ENCODE results near the gene NLGN1.

DNA sequence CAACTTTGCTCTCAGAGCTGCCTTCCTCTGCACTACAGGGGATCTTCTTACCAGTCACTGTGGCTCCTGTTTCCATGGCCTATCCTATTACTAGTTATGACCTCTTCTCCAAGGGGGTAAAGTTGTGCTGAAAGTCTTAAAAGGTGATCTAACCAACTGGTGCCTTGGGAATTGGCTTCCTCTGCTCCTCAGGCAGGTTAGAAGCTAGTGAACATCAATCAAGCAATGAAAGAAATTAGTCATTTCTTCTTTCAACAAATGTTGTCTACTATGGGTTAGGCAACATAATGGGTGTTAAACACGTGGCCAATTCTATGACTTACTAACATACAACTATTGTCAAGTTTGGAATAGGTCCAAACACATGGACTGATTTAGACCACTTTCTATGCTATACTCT is 890.2 kb downstream of the NLGN1 start:
- no peak for TF ChIP-seq CBX5 (CRISPR knock-in tag; IDR thresholded peaks at IDR 0.05; ENCODE audit: borderline replicate concordance)
- TF ChIP-seq MIER2 (CRISPR knock-in tag; IDR thresholded peaks at IDR 0.05), result no peak
- TF ChIP-seq, protein P1, sequence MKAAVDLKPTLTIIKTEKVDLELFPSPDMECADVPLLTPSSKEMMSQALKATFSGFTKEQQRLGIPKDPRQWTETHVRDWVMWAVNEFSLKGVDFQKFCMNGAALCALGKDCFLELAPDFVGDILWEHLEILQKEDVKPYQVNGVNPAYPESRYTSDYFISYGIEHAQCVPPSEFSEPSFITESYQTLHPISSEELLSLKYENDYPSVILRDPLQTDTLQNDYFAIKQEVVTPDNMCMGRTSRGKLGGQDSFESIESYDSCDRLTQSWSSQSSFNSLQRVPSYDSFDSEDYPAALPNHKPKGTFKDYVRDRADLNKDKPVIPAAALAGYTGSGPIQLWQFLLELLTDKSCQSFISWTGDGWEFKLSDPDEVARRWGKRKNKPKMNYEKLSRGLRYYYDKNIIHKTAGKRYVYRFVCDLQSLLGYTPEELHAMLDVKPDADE (CRISPR knock-in tag; IDR thresholded peaks at IDR 0.05), result no peak
- no peak for TF ChIP-seq SRF (IDR thresholded peaks at IDR 0.05; ENCODE audit: low read depth, low read length)
- TF ChIP-seq ZFP1 (CRISPR knock-in tag; IDR thresholded peaks at IDR 0.05), result no peak
- no peak for TF ChIP-seq YY1 (IDR thresholded peaks at IDR 0.05; ENCODE audit: insufficient read depth, insufficient replicate concordance, low read depth, low read length)
- TF ChIP-seq, protein P2, sequence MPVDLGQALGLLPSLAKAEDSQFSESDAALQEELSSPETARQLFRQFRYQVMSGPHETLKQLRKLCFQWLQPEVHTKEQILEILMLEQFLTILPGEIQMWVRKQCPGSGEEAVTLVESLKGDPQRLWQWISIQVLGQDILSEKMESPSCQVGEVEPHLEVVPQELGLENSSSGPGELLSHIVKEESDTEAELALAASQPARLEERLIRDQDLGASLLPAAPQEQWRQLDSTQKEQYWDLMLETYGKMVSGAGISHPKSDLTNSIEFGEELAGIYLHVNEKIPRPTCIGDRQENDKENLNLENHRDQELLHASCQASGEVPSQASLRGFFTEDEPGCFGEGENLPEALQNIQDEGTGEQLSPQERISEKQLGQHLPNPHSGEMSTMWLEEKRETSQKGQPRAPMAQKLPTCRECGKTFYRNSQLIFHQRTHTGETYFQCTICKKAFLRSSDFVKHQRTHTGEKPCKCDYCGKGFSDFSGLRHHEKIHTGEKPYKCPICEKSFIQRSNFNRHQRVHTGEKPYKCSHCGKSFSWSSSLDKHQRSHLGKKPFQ (CRISPR knock-in tag; IDR thresholded peaks at IDR 0.05; ENCODE audit: insufficient replicate concordance), result no peak
- TF ChIP-seq CBX2 (IDR thresholded peaks at IDR 0.05; ENCODE audit: low read depth, low read length), result no peak
- TF ChIP-seq CBX2 (CRISPR knock-in tag; IDR thresholded peaks at IDR 0.05; ENCODE audit: low read depth), result no peak
- TF ChIP-seq U2AF2 (IDR thresholded peaks at IDR 0.05; ENCODE audit: low read depth, low read length), result no peak
- no peak for TF ChIP-seq SP1 (IDR thresholded peaks at IDR 0.05)
- TF ChIP-seq SP1 (CRISPR knock-in tag; IDR thresholded peaks at IDR 0.05), result no peak
- TF ChIP-seq, protein P3, sequence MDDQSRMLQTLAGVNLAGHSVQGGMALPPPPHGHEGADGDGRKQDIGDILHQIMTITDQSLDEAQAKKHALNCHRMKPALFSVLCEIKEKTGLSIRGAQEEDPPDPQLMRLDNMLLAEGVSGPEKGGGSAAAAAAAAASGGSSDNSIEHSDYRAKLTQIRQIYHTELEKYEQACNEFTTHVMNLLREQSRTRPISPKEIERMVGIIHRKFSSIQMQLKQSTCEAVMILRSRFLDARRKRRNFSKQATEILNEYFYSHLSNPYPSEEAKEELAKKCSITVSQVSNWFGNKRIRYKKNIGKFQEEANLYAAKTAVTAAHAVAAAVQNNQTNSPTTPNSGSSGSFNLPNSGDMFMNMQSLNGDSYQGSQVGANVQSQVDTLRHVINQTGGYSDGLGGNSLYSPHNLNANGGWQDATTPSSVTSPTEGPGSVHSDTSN (CRISPR knock-in tag; IDR thresholded peaks at IDR 0.05; ENCODE audit: borderline replicate concordance), result no peak
- no peak for TF ChIP-seq EP300 (IDR thresholded peaks at IDR 0.05; ENCODE audit: low read depth in 2 of 2, low read length in 2 of 2)
- TF ChIP-seq EP300 (CRISPR knock-in tag; IDR thresholded peaks at IDR 0.05; ENCODE audit: borderline replicate concordance), result no peak
